ENCODE data around the gene RASD2.
"Not testable (repeated sequence)": the region's sequence is repeated elsewhere in the genome, so short reads cannot be mapped to it uniquely, and the experiment has no call there.

Gene RASD2, protein sequence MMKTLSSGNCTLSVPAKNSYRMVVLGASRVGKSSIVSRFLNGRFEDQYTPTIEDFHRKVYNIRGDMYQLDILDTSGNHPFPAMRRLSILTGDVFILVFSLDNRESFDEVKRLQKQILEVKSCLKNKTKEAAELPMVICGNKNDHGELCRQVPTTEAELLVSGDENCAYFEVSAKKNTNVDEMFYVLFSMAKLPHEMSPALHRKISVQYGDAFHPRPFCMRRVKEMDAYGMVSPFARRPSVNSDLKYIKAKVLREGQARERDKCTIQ

DNA sequence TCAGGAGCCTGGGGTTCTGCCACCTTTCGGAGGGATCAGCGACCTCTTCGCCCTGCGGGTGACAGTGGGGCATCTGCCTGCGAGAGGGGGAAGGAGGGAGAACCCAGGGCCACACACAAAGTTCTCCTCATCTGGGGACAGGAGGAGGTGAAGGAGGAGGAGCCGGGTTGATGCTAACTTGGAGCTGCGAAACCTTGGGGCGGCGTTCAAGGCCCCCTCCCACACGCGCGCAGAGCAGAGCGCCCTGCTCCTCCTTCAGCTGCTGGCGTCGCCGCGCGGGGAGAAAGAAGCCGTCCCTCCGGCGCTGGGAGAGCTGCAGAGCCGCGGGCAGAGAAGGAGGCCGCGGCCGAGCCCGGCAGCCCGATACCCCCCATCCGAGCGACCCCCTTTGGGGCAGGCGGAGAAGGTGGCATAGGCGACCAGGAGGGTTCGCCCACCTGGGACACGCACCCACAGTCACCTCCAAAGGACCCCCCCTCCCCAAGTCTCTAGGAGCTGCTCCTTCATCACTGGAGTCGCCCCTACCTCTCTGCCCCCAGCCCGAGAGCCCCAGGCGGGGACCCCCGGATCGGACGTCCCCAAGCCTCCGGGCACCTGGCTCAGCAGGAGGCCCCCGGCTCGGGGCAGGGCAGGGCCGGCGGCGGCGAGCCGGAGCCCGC is at the start of gene RASD2:
Gene RASD2, plus strand, starts transcription at position 237 of the 659 bp plus-strand sequence. CDS start 5,979 bp downstream, outside the sequence.
- DNase-seq (peak in 1 of 2 donors; percentile 30), ATAC-seq (peak; percentile 55)
- H3K9me3 Mint-ChIP-seq, result no peaks in the 10 kb centered on the region
- peaks cover 51% of the 10 kb centered on the region for H3K27me3 Mint-ChIP-seq
- no peak within 1 kb of the TSS for H3K27ac Mint-ChIP-seq
- peaks cover 13% of the 10 kb centered on the region for H3K4me1 Mint-ChIP-seq
- H3K4me3 Mint-ChIP-seq, result peak within 1 kb of the TSS; percentile 71 to 76

DNA sequence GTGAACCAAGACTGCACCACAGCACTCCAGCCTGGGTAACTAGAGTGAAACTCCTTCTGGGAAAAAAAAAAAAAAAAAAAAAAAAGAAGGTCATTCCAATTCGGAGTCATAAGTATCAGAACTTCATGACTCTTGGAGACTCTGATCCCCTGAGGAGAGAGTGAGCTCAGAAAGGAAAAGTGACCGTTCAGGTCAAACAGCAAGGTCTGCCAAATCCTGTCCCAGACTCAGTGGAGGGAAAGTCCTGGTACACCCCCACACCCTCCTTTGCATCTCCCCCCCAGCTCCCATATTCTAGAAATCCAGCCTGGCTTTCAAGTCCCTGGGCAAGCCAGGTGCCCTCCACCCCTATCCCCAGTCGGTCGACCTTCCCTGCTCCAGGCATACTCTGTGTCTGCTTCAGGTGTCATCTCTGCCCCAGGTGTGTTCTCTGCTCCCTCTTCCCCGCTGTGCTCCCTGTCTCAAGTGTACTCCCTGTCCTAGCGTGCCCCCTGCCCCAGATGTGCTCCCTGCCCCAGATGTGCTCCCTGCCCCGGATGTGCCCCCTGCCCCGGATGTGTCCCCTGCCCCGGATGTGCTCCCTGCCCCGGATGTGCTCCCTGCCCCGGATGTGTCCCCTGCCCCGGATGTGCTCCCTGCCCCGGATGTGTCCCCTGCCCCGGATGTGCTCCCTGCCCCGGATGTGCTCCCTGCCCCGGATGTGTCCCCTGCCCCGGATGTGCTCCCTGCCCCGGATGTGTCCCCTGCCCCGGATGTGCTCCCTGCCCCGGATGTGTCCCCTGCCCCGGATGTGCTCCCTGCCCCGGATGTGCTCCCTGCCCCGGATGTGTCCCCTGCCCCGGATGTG is 49.3 kb upstream of the RASD2 start:
- H3K4me3 Mint-ChIP-seq, H3K4me1 Mint-ChIP-seq, ATAC-seq, H3K27ac Mint-ChIP-seq, DNase-seq, H3K9me3 Mint-ChIP-seq: not testable (repeated sequence)
- H3K27me3 Mint-ChIP-seq, result peaks cover 53% of the 10 kb centered on the region

DNA sequence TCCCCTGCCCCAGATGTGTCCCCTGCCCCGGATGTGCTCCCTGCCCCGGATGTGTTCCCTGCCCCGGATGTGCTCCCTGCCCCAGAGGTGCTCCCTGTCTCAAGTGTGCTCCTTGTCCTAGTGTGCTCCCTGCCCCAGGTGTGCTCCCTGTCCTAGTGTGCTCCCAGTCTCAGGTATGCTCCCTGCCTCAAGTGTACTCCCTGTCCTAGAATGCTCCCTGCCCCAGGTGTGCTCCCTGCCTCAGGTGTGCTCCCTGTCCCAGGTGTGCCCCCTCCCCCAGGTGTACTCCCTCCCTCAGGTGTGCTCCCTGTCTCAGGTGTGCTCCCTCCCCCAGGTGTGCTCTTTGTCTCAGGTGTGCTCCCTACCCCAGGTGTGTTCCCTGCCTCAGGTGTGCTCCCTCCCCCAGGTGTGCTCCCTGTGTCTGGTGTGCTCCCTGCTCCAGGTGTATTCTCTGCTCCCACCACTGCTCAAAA is 48.7 kb upstream of the RASD2 start:
- Mint-ChIP-seq H3K27me3 (peaks cover 53% of the 10 kb centered on the region), H3K27ac (no peak overlapping the region), H3K9me3 (no peaks in the 10 kb centered on the region), H3K4me1 (no peaks in the 10 kb centered on the region), H3K4me3 (no peak overlapping the region)
- ATAC-seq (no peak), DNase-seq (no peak)

DNA sequence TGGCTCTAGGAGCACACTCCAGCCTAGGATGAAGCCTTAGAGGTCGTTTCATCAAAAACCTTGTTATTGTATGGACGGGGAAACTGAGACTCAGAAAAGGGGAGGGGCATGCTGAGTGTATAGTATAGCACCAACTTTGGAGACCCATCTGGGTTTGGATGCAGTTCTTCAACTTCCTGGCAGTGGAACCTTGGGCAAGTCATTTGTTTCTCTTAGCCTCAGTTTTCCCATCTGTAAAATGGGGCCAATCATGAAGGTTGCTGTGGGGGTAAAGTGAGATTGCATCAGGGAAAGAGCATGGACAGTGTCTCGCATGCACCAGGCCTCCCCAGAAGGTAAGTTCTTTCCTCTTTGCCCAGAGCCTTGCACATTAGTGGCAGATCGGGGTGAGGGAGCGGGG is 47.6 kb upstream of the RASD2 start:
- no peak overlapping the region for H3K4me3 Mint-ChIP-seq
- H3K27me3 Mint-ChIP-seq, result peaks cover 51% of the 10 kb centered on the region
- no peaks in the 10 kb centered on the region for H3K9me3 Mint-ChIP-seq

DNA sequence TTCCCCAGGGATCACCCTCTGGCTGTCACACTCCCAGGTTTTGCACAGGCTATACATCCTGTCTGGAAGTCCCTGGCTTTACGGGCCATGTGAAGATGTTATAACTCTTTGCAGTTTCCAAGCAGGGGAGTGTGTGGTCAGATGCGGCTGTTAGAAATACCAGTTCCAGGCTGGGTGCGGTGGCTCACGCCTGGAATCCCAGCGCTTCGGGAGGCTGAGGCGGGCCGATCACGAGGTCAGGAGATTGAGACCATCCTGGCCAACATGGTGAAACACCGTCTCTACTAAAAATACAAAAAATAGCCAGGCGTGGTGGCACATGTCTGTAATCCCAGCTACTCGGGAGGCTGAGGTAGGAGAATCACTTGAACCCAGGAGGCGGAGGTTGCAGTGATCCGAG is 44.9 kb upstream of the RASD2 start:
- not testable (repeated sequence) for H3K9me3 Mint-ChIP-seq, H3K4me3 Mint-ChIP-seq, ATAC-seq, H3K4me1 Mint-ChIP-seq, H3K27ac Mint-ChIP-seq, DNase-seq
- H3K27me3 Mint-ChIP-seq, result peaks cover 54% of the 10 kb centered on the region

More for the DNA sequence above, 47.6 kb upstream of the RASD2 start:
- ATAC-seq, result no peak
- no peak for DNase-seq
- no peaks in the 10 kb centered on the region for H3K4me1 Mint-ChIP-seq
- peak overlapping the region in 1 of 2 donors; percentile 43 for H3K27ac Mint-ChIP-seq

DNA sequence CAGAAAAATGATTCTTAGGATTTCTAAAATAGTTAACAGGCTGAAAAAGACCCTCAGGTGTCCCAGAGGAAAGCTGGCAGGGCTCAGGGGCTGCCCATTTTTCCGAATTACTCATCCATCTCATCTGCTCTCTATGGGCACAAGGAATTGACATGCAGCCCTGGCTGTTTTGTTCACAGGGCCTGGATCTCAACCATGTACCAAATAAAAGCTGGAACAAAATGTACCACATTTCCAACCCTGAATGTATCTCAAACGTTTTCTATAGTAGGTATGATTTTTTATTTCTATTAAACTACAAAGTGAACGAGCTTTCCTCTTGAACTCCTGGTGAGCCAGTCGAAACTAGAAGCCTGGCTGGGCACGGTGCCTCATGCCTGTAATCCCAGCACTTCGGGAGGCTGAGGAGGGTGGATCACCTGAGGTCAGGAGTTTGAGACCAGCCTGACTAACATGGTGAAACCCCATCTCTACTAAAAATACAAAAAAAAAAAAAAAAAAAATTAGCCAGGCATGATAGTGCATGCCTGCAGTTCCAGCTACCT is 43.8 kb upstream of the RASD2 start:
- Mint-ChIP-seq H3K27me3 (peaks cover 57% of the 10 kb centered on the region), H3K4me3 (no peak overlapping the region), H3K9me3 (no peaks in the 10 kb centered on the region), H3K4me1 (no peaks in the 10 kb centered on the region), H3K27ac (no peak overlapping the region)
- no peak for ATAC-seq
- DNase-seq, result no peak

DNA sequence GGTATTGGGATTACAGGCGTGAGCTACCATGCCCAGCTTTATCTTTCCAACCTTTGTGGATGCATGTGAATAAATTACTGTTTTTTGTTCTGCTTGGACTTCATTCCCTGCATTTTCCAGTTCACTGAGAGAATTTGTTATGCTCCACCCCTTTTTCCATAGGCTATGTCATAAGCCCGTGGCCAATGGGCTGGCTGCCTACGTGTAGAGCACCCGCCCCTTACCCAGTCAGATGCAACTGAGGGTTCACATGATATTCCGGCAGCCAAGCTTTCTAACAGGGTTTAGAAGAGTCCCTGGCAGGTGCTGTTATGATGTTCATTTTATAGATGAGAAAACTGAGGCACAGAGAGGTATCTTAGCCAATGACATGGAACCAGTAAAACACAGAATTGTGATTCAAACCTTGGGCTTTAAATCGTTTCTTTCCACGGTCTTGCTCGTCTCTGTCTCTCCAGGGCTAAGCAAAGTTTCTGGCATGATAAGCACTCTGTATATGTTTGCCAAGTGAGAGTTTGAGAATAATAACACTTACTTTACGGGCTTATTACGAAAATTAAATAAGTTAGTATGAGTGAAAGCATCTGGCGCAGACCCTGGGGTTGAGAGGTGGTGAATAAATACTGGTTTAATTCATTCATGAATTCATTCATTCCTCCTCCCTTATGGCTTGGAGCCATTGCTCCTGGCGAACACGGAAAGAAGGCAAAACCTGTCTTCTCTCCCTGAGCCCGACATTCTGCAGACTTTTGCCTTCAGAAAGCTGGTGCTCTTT is 42.4 kb upstream of the RASD2 start:
- no peaks in the 10 kb centered on the region for H3K4me1 Mint-ChIP-seq
- ATAC-seq, result no peak
- peaks cover 47% of the 10 kb centered on the region for H3K27me3 Mint-ChIP-seq
- no peak for DNase-seq
- H3K27ac Mint-ChIP-seq, result no peak overlapping the region
- no peak overlapping the region for H3K4me3 Mint-ChIP-seq
- H3K9me3 Mint-ChIP-seq, result no peaks in the 10 kb centered on the region

DNA sequence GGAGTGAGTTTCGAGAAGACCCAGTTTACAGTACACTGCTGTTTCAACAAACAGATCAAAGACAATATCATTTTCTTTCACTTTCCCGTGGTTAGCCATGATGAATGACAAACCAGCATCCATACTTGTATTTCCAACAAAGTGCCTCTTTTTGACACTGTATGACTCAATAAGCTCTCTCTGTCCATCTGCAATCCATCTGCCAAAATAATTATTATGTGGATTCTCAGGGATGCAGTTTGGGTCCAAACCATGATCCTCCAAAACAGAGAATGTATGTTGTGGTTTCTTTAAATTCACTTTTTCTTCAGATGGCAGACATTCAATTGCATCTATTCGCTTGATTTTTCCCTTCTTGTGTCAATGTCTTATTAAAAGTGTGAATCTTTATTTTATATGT is 37.8 kb upstream of the RASD2 start:
- Mint-ChIP-seq H3K27me3 (peaks cover 21% of the 10 kb centered on the region), H3K27ac (no peak overlapping the region), H3K4me1 (no peaks in the 10 kb centered on the region), H3K4me3 (no peak overlapping the region), H3K9me3 (no peaks in the 10 kb centered on the region)
- ATAC-seq (no peak), DNase-seq (no peak)

DNA sequence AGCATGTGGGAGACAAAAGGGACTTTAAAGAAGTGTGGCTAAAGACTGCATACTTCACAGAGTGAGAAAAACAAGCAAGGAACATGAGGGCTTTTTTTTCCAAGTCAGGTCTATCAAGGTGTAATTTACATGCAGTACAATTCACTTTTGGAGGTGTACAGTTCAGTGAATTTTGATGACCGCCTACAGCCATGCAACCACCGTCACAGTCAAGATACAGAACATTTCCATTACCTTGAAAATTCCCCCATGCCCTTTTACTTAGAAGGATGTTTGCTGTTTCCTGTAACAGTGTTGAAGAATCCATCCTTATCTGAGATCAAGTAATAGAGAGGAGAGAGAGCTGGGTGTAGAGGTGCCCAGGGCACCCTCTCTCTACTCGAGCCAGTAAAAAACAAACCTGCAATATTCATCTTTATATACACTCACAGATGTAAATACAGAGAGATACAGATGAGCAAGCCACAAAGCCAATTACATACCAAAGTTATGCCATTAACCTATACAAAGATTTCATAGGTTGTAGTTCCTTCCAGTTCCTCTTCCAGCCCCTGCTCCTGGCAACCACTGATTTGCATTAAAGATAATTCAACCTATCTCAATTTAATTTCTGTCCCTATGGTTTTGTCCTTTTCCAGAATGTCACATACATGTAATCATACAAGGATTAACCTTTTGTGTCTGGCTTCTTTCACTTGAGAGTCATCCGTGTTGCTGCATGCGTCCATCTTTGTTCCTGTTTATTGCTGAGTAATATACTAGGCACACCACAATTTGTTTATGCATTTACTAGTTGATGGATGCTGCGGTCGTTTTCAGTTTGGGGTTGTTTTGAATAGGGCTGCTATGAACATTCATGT is 35.0 kb upstream of the RASD2 start:
- Mint-ChIP-seq H3K27me3 (peaks cover 24% of the 10 kb centered on the region), H3K4me3 (no peak overlapping the region), H3K9me3 (no peaks in the 10 kb centered on the region), H3K4me1 (no peaks in the 10 kb centered on the region), H3K27ac (no peak overlapping the region)
- no peak for ATAC-seq
- no peak for DNase-seq

DNA sequence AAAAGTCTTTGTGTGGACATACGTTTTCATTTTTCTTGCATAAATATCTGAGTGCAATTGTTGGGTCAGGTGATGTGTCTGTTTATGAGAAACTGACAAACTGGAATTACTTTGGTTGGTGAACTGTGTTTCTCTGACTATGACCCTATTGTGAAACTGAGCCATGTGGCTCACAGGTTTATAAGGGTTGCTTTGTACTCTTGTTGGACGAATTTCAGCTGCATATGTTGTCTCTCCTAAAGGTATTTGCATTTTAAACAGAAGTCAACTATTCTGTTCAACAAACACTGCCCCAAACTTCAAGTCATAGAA is 34.4 kb upstream of the RASD2 start:
- no peaks in the 10 kb centered on the region for H3K4me1 Mint-ChIP-seq
- DNase-seq (no peak), ATAC-seq (no peak)
- H3K9me3 Mint-ChIP-seq, result no peaks in the 10 kb centered on the region
- H3K4me3 Mint-ChIP-seq, result no peak overlapping the region
- no peak overlapping the region for H3K27ac Mint-ChIP-seq
- peaks cover 24% of the 10 kb centered on the region for H3K27me3 Mint-ChIP-seq

DNA sequence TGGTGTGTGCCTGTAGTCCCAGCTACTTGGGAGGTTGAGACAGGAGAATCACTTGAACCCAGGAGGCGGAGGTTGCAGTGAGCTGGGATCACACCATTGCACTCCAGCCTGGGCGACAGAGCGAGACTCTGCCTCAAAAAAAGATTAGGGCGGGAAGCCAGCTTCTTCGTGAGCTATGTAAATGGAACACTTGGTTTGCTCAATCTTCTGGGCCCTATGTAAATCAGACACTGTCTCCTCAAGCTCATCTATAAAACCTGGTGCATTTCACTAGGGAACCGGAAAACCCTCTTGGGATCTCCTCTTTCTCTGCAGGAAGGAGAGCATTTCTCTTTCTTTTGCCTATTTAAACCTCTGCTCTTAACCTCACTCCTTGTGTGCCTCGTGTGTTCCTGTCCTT is 32.8 kb upstream of the RASD2 start:
- H3K27ac Mint-ChIP-seq, DNase-seq, H3K4me3 Mint-ChIP-seq, H3K9me3 Mint-ChIP-seq, H3K4me1 Mint-ChIP-seq, ATAC-seq: not testable (repeated sequence)
- H3K27me3 Mint-ChIP-seq, result peaks cover 16% of the 10 kb centered on the region

DNA sequence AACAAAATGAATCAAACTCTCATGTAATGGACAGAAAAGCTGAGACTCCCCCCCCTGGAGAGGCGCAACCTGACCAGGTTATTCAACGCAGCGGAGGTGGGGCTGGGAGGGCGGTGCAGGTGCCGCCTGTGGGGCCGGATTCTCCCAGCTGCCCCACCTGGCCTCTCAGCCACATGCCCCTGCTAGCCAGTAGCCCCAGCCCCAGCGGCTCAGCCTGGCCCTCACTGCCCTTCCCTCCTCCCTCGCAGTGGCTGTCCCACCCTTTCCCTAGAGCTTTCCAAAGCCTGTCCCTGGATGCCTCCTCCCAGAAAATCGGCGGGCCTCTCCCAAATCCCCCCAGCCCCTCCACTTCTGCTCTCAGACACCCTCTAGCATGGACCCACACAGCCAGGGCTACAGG is 31.2 kb upstream of the RASD2 start:
- H3K9me3 Mint-ChIP-seq, result no peaks in the 10 kb centered on the region
- peaks cover 30% of the 10 kb centered on the region for H3K27me3 Mint-ChIP-seq
- DNase-seq (no peak), ATAC-seq (no peak)
- no peaks in the 10 kb centered on the region for H3K4me1 Mint-ChIP-seq
- H3K27ac Mint-ChIP-seq, result no peak overlapping the region
- no peak overlapping the region for H3K4me3 Mint-ChIP-seq

DNA sequence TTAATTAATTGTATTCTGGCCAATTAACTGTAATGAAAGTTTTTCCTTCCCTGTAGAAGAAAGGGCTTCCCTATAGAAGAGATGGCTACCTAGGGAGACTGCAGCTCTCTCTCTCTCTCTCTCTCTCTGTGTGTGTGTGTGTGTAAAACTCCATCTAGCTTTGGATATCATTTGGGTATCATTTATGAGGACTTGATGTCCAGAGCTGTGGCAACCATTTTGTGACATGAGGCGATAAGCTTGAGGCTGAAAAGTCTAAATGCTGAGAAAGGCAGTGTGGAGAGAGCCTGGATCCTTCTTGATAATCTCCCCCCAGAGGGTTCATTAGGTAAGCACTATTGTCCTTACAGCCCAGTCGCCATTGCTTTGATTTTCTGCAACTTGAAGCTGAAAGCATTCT is 30.7 kb upstream of the RASD2 start:
- peaks cover 30% of the 10 kb centered on the region for H3K27me3 Mint-ChIP-seq
- H3K4me1 Mint-ChIP-seq, result no peaks in the 10 kb centered on the region
- no peaks in the 10 kb centered on the region for H3K9me3 Mint-ChIP-seq

DNA sequence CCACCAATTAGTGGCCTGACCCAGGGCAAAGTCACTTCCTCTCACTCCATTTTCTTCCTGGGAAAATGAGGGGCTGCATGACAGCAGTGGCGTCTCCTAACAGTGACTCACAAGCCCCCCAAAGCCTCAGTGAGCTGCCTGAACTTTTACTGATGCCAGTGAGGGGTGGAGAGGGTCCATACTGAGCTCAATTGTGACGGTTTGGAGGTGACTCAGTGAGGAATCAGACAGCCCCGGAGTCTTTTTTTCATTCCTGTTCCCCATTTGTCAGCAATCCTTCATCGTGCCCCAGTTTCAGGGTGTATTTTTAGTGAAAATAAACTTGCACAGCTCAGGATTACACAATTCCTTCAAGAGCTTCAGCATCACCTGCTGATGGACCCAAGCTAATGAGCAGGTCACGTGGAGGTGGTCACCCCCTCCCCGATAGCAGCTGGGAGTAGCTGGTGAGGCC is 30.1 kb upstream of the RASD2 start:
- H3K27me3 Mint-ChIP-seq, result peaks cover 30% of the 10 kb centered on the region
- no peaks in the 10 kb centered on the region for H3K4me1 Mint-ChIP-seq
- H3K9me3 Mint-ChIP-seq, result no peaks in the 10 kb centered on the region
- no peak for DNase-seq
- H3K4me3 Mint-ChIP-seq, result no peak overlapping the region
- no peak for ATAC-seq
- no peak overlapping the region for H3K27ac Mint-ChIP-seq

More for the DNA sequence above, 30.7 kb upstream of the RASD2 start:
- ATAC-seq (no peak), DNase-seq (no peak)
- no peak overlapping the region for H3K4me3 Mint-ChIP-seq
- H3K27ac Mint-ChIP-seq, result no peak overlapping the region
